ENCODE data around the gene RNF144A.

- TF ChIP-seq SUZ12 (IDR thresholded peaks at IDR 0.05; ENCODE audit: extremely low read depth, insufficient read depth, insufficient read length) (no peak), ZNF274 (IDR thresholded peaks at IDR 0.05; ENCODE audit: low read depth, low read length) (no peak)
These were observed 10.0 kb downstream of the RNF144A start for GRCh38 chr2:6927186-6927585.

Data from NT2/D1 (cell line).